Transverse colon (tissue), 4 donors: ENCODE data around the gene REL. TPM values are rescaled to one million over a fixed set of nuclear protein-coding genes. Genes with fewer than 3 reads are reported as not detected.

ENCODE experiments used
- DNase-seq: peaks from one replicate; pipeline ENCODE4 v3.0.0-alpha.2; 2019
- H3K27ac ChIP-seq, 4 donors: fragments of 200-600 bp; sonication (generic); 2 replicates each; pipeline ENCODE4 v1.5.1; 2016 to 2018; ENCODE audit warnings: inconsistent platforms in 4 of 4
- H3K27me3 ChIP-seq: fragments of 200-600 bp; sonication (generic); 2 replicates; pipeline ENCODE4 v1.5.1; 2017; ENCODE audit warnings: inconsistent platforms
- H3K36me3 ChIP-seq, 4 donors: fragments of 200-600 bp; sonication (generic); 2 replicates each; pipeline ENCODE4 v1.5.1; 2017 to 2019; ENCODE audit warnings: inconsistent platforms in 4 of 4
- H3K4me1 ChIP-seq, 4 donors: fragments of 200-600 bp; sonication (generic); 2 replicates each; pipeline ENCODE4 v1.5.1; 2017 to 2020; ENCODE audit warnings: inconsistent platforms in 4 of 4
- H3K4me3 ChIP-seq, 4 donors: fragments of 200-600 bp; sonication (generic); 1 replicate in 1 of 4; 2 replicates in 3 of 4; pipeline versions ENCODE4 v1.5.1 to v1.6.1; 2017 to 2019; ENCODE audit warnings: inconsistent platforms in 4 of 4
- H3K9me3 ChIP-seq, 2 donors: fragments of 200-600 bp; sonication (generic); 2 replicates each; pipeline ENCODE4 v1.5.1; 2017 to 2019; ENCODE audit warnings: inconsistent platforms in 2 of 2
- CTCF ChIP-seq, 5 experiments: fragments of 200-600 bp in 3 of 5; fragments of 450-650 bp in 2 of 5; sonication (generic) in 3 of 5; IDR thresholded peaks; 1 replicate in 2 of 5; 2 replicates in 3 of 5; pipeline ENCODE4 v1.5.1; 2016 to 2017; ENCODE audit warnings: antibody characterized with exemption in 5 of 5, inconsistent platforms in 3 of 5, mild to moderate bottlenecking in 2 of 5, moderate library complexity in 1 of 5
- EP300 ChIP-seq: sonication (generic); formaldehyde crosslinking; IDR thresholded peaks from one replicate; pipeline ENCODE4 v1.6.1; 2017; ENCODE audit warnings: antibody characterized with exemption, low read depth
- POLR2A ChIP-seq: fragments of 450-650 bp; IDR thresholded peaks from one replicate; pipeline ENCODE4 v1.6.1; 2016; ENCODE audit warnings: antibody characterized with exemption, mild to moderate bottlenecking, moderate library complexity
- POLR2AphosphoS5 ChIP-seq, 3 donors: sonication (generic); formaldehyde crosslinking; IDR thresholded peaks; one replicate each; pipeline ENCODE4 v1.6.1; 2016; ENCODE audit warnings: antibody characterized with exemption in 3 of 3
- WGBS, 2 donors: methylation state at CpG; one replicate each; pipeline ENCODE4 v1.1.5; 2018; ENCODE audit warnings: low coverage in 1 of 2; 5-methylcytosine and 5-hydroxymethylcytosine counted together
- in situ Hi-C, 4 donors: fragments of 200-750 bp; cut with MboI; loops; one replicate each; pipeline versions ENCODE4 v1.15.0 to v1.15.1; 2017; ENCODE audit warnings: low sequenced_read_pairs in 3 of 4, low pct_ligation_motif_present in 1 of 4, low pct_unique_long_range_greater_than_20kb in 1 of 4
- intact Hi-C: fragments of 100-400 bp; cut with DNase I; formaldehyde crosslinking; loops from one replicate; pipeline ENCODE4 v1.15.1; 2023; ENCODE audit warnings: low total_unique reads
- total RNA-seq, 4 donors: library from RNA; depleted of rRNA; stranded (reverse); fragments of >200 nt; gene quantifications; one replicate each; pipeline ENCODE4 v1.1.0, GENCODE V29; 2016

REL gene
- total RNA-seq, 4 donors from 2014 or later: 6.2 to 29.5 (median 14.9) TPM

- peaks cover 0 to 13% (median 5%) of the 10 kb centered on the region in 4 donors for H3K4me1 ChIP-seq
- H3K36me3 ChIP-seq: no peaks in the 10 kb centered on the region
- WGBS, 2 donors: 67 to 77% methylated on average over 1 of the region's 1 CpG
- intact Hi-C loops (no loop called here), in situ Hi-C loops (no loop called here)
- no peak overlapping the region for H3K27ac ChIP-seq
- TF ChIP-seq CTCF (IDR thresholded peaks at IDR 0.05) (no peak), POLR2AphosphoS5 (IDR thresholded peaks at IDR 0.05) (no peak)
- no peak overlapping the region for H3K4me3 ChIP-seq
- no peaks in the 10 kb centered on the region for H3K9me3 ChIP-seq
- DNase-seq: no peak
- no peaks in the 10 kb centered on the region for H3K27me3 ChIP-seq
These were observed 85.4 kb downstream of the REL start for GRCh38 chr2:60966507-60967405.

DNA sequence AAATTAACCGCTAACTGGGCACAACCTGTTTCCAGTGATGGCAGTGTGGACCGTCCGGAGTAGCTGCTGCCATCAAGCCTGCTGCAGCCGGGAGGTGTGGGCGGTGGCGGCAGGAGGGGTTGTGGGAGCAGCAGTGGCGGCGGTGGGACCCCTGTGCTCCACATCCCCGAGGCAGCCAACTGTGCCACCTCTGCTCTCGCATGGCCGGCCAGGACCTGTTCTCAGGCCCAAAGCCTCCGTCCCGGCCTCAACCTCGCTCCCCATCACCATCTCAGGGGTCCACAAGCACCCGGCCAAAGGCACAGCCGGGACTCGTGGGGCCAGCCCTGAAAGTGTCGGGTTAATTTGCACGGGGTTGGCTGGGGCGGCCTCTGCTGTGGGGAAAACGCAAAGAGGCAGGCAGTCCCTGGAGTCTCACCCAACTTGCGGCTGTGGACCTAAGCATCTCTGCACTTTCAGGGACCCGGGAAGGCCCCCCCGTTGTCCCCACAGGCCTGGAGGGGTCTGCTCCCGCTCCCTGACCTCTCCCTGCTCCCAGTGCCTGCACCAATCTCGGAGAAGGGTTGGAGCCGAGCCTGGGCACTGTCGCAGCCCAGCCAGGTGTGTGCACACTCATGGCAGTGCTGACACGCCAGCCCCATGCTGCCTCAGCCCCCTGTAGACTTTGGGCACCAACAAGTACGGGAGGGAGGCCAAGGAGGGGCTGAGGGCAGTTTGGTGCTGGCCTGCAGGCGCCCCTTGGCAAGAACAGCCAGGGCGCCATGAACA is 91.7 kb downstream of the REL start:
- Histone ChIP-seq H3K27ac (no peak overlapping the region), H3K4me3 (no peak overlapping the region), H3K4me1 (peaks cover 0 to 10% (median 5%) of the 10 kb centered on the region in 4 donors), H3K27me3 (no peaks in the 10 kb centered on the region), H3K36me3 (no peaks in the 10 kb centered on the region), H3K9me3 (no peaks in the 10 kb centered on the region)
- DNase-seq: no peak
- in situ Hi-C loops (no loop called here), intact Hi-C loops (no loop called here)
- no peak for TF ChIP-seq EP300
- no peak for TF ChIP-seq POLR2AphosphoS5 (IDR thresholded peaks at IDR 0.05)
- TF ChIP-seq CTCF (IDR thresholded peaks at IDR 0.05): no peak
- no peak for TF ChIP-seq POLR2A
- 85 to 100% methylated on average over 3 to 32 of the region's 32 CpGs for WGBS, 2 donors

GRCh38 chr2:60973705-60974104 is 92.3 kb downstream of the REL start:
- WGBS, 2 donors: 84 to 91% methylated on average over 4 to 5 of the region's 5 CpGs
- no peak for TF ChIP-seq CTCF (IDR thresholded peaks at IDR 0.05)
- no peak for TF ChIP-seq EP300
- no peak for TF ChIP-seq POLR2A
- no peak for TF ChIP-seq POLR2AphosphoS5 (IDR thresholded peaks at IDR 0.05)
- H3K27me3 ChIP-seq: no peaks in the 10 kb centered on the region
- no peaks in the 10 kb centered on the region for H3K9me3 ChIP-seq
- H3K36me3 ChIP-seq: no peaks in the 10 kb centered on the region
- H3K4me3 ChIP-seq: no peak overlapping the region
- no peak for DNase-seq
- H3K4me1 ChIP-seq: peaks cover 0 to 10% (median 5%) of the 10 kb centered on the region in 4 donors
- H3K27ac ChIP-seq: no peak overlapping the region
- intact Hi-C loops: no loop called here
- in situ Hi-C loops: no loop called here

DNA sequence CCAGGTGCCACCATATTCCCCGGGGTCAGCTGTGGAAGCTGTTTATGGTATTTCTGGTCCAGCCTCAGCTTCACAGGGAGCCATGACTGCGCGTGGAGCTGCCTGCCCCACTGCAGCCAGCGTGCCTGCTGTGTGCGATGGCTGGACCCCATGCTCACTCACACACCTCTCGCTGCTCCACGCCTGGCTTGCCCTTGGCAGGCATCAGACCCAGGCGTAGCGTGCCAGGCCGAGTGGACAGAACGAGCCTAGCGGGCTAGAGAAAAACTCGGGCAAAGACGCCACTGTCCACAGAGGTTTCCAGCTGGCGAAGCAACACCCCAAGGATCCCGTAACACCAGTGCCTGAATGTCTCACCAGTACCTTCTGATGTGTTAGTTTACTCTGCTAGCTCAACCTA is 93.3 kb downstream of the REL start:
- 97 to 100% methylated on average over 1 to 16 of the region's 16 CpGs for WGBS, 2 donors
- Histone ChIP-seq H3K9me3 (no peaks in the 10 kb centered on the region), H3K36me3 (no peaks in the 10 kb centered on the region), H3K27ac (no peak overlapping the region), H3K4me3 (no peak overlapping the region), H3K27me3 (no peaks in the 10 kb centered on the region), H3K4me1 (peaks cover 0 to 10% (median 5%) of the 10 kb centered on the region in 4 donors)
- in situ Hi-C loops (no loop called here), intact Hi-C loops (no loop called here)
- DNase-seq: no peak
- no peak for TF ChIP-seq POLR2AphosphoS5 (IDR thresholded peaks at IDR 0.05)
- no peak for TF ChIP-seq CTCF (IDR thresholded peaks at IDR 0.05)
- TF ChIP-seq EP300: no peak
- TF ChIP-seq POLR2A: no peak
